MCF 10A (cell line): ENCODE data around the gene SETSIP. TPM values are rescaled to one million over a fixed set of nuclear protein-coding genes. Genes with fewer than 3 reads are reported as not detected.
A peak's percentile ranks its signal among the peaks of the same experiment; 100 is the strongest.
"Not testable (repeated sequence)": the region's sequence is repeated elsewhere in the genome, so short reads cannot be mapped to it uniquely, and the experiment has no call there.

ENCODE experiments used
- BruUV-seq: library from RNA; stranded (reverse); fragments of 400-500 nt; replicated peaks from 2 replicates; lab custom pipeline; 2021; lab: Mats Ljungman, UMichigan
- CTCF ChIA-PET: fragments of 300-600 bp; sonication (Branson Sonifier 250); formaldehyde crosslinking; extraction: SDS; loops from one replicate; lab custom pipeline; 2021; ENCODE audit warnings: antibody characterized with exemption, inconsistent platforms; lab: Yijun Ruan, JAX
- POLR2A ChIA-PET: fragments of 300-600, 350-650 bp; sonication (Branson Sonifier 250); formaldehyde crosslinking; extraction: SDS; loops from one replicate; lab custom pipeline; 2020; ENCODE audit warnings: antibody characterized with exemption, inconsistent platforms; lab: Yijun Ruan, JAX
- DNase-seq: peaks from one replicate; pipeline ENCODE4 v3.0.0-alpha.2; 2018; ENCODE audit not compliant: unreplicated experiment
- H3K27ac Mint-ChIP-seq: one replicate; pipeline ENCODE4 v1.8.0; 2022; ENCODE audit warnings: mild to moderate bottlenecking, low read depth, mixed read lengths; ENCODE audit not compliant: unreplicated experiment
- H3K27me3 Mint-ChIP-seq: one replicate; pipeline ENCODE4 v1.8.0; 2022; ENCODE audit warnings: mixed read lengths; ENCODE audit not compliant: insufficient read depth, unreplicated experiment
- H3K36me3 Mint-ChIP-seq: one replicate; pipeline ENCODE4 v1.8.0; 2022; ENCODE audit warnings: mild to moderate bottlenecking, moderate library complexity, mixed read lengths; ENCODE audit not compliant: insufficient read depth, unreplicated experiment
- H3K4me1 Mint-ChIP-seq: one replicate; pipeline ENCODE4 v1.8.0; 2022; ENCODE audit warnings: mixed read lengths; ENCODE audit not compliant: insufficient read depth, unreplicated experiment
- H3K4me3 Mint-ChIP-seq: one replicate; pipeline ENCODE4 v1.8.0; 2022; ENCODE audit warnings: mild to moderate bottlenecking, moderate library complexity, mixed read lengths; ENCODE audit not compliant: unreplicated experiment
- H3K9me3 Mint-ChIP-seq: one replicate; pipeline ENCODE4 v1.8.0; 2022; ENCODE audit warnings: mixed read lengths; ENCODE audit not compliant: unreplicated experiment
- CTCF ChIP-seq: fragments of 200-600 bp; IDR thresholded peaks from one replicate; pipeline ENCODE4 v1.8.0; 2022; ENCODE audit warnings: antibody characterized with exemption, mild to moderate bottlenecking; ENCODE audit not compliant: unreplicated experiment
- intact Hi-C: fragments of 100-400 bp; cut with micrococcal nuclease; formaldehyde crosslinking; loops from 2 replicates; pipeline ENCODE4 v1.14.1; 2022
- total RNA-seq: library from RNA; stranded (reverse); gene quantifications from 2 replicates; pipeline ENCODE4 v1.2.3, GENCODE V29; 2022

Gene SETSIP
- total RNA-seq, 1 experiment from 2014 or later, result not detected

DNA sequence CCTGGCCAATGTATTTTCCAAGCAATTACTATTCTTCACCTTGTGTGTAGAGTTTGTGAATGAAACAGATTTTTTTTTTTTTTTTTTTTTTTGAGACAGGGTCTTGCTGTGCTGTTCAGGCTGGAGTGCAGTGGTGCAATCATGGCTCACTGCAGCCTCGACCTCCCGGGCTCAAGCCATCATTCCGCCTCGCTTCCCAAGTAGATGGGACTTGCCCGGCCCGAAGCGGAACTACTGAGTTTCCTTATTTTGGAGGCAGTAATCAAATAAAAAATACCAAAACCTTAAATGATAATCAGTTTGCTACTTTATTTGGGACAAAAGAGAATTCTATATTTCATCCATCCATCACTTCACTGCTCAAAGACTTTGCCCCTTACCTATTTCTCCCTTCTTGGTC lies 4.2 kb upstream of the SETSIP start:
- no peaks in the 10 kb centered on the region for H3K4me1 Mint-ChIP-seq
- peaks cover 4% of the 10 kb centered on the region for H3K36me3 Mint-ChIP-seq
- TF ChIP-seq CTCF, result no peak
- peak overlapping the region; percentile 92 for H3K27ac Mint-ChIP-seq
- H3K9me3 Mint-ChIP-seq, result no peaks in the 10 kb centered on the region
- no peak for DNase-seq
- ChIA-PET CTCF (no interaction called here), POLR2A (interaction anchor here (0.7 to 0.9 kb wide), 2 partner anchors 10 to 55 kb away, joined by 3 read pairs; no protein-coding TSS in a partner anchor)
- intact Hi-C loops, result no loop called here
- BruUV-seq, result no TSS peak
- no peaks in the 10 kb centered on the region for H3K27me3 Mint-ChIP-seq
- no peak overlapping the region for H3K4me3 Mint-ChIP-seq

- H3K27ac Mint-ChIP-seq, BruUV-seq, DNase-seq, H3K27me3 Mint-ChIP-seq, intact Hi-C loops, H3K9me3 Mint-ChIP-seq, H3K36me3 Mint-ChIP-seq, H3K4me1 Mint-ChIP-seq, POLR2A ChIA-PET, H3K4me3 Mint-ChIP-seq: not testable (repeated sequence)
- CTCF ChIA-PET, result interaction anchor here (0.6 to 0.7 kb wide), 2 partner anchors 20 to 215 kb away, joined by 3 to 4 read pairs; no protein-coding TSS in a partner anchor
Measured at GRCh38 chr1:92078077-92078476, 2.9 kb upstream of the SETSIP start.

- no peak overlapping the region for H3K27ac Mint-ChIP-seq
- H3K9me3 Mint-ChIP-seq, result no peaks in the 10 kb centered on the region
- H3K4me1 Mint-ChIP-seq, result no peaks in the 10 kb centered on the region
- intact Hi-C loops, result no loop called here
- no peak overlapping the region for H3K4me3 Mint-ChIP-seq
- CTCF ChIA-PET, result interaction anchor here (0.7 to 0.9 kb wide), 2 partner anchors 10 to 35 kb away, joined by 3 to 6 read pairs; no protein-coding TSS in a partner anchor
- DNase-seq, result no peak
- peaks cover 4% of the 10 kb centered on the region for H3K36me3 Mint-ChIP-seq
- TF ChIP-seq CTCF, result no peak
- BruUV-seq, result no TSS peak
- POLR2A ChIA-PET, result interaction anchor here (0.8 to 1.1 kb wide), 2 partner anchors 38 to 516 kb away, joined by 3 read pairs; no protein-coding TSS in a partner anchor
- no peaks in the 10 kb centered on the region for H3K27me3 Mint-ChIP-seq
Measured at GRCh38 chr1:92076363-92076762, 1.2 kb upstream of the SETSIP start.

DNA sequence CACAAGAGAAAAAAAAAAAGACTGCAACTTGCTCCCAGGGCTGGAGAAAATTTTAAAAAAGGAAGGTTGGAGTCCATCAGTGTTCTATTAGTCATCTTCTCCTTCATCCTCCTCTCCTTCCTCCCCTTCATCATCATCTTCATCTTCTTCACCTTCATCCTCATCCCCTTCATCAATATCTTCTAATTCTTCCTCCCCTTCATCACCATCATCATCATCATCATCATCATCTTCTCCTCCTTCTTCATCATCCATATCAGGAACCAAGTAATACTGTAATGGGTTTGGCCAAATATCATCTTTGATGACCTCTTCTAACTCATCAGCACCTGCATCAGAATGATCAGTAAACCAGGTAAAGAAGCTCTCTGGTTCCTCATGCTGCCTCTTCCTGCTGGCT lies 765 bp downstream of the SETSIP start:
- H3K4me1 Mint-ChIP-seq, intact Hi-C loops, H3K27ac Mint-ChIP-seq, H3K27me3 Mint-ChIP-seq, H3K36me3 Mint-ChIP-seq, CTCF ChIA-PET, POLR2A ChIA-PET, H3K4me3 Mint-ChIP-seq, DNase-seq, H3K9me3 Mint-ChIP-seq, BruUV-seq: not testable (repeated sequence)

GRCh38 chr1:92070892-92071291 lies 4.3 kb downstream of the SETSIP start:
- Mint-ChIP-seq H3K4me3 (no peak overlapping the region), H3K36me3 (no peaks in the 10 kb centered on the region), H3K4me1 (no peaks in the 10 kb centered on the region), H3K9me3 (no peaks in the 10 kb centered on the region), H3K27me3 (no peaks in the 10 kb centered on the region), H3K27ac (no peak overlapping the region)
- TF ChIP-seq CTCF, result no peak
- POLR2A ChIA-PET, result interaction anchor here (0.8 kb wide), 1 partner anchor 10 kb away, joined by 7 read pairs; no protein-coding TSS in a partner anchor
- no peak for DNase-seq
- CTCF ChIA-PET, result interaction anchor here (0.6 to 1.1 kb wide), 3 partner anchors 68 to 559 kb away, joined by 3 to 5 read pairs (median 3); no protein-coding TSS in a partner anchor
- intact Hi-C loops, result no loop called here
- BruUV-seq, result no TSS peak
